Umbilical cord (tissue), 1 donor: ENCODE data around the gene NRDC. TPM values are rescaled to one million over a fixed set of nuclear protein-coding genes. Genes with fewer than 3 reads are reported as not detected.

ENCODE experiments used
- total RNA-seq: library from RNA; depleted of rRNA; stranded (reverse); fragments of >200 nt; gene quantifications from one replicate; pipeline ENCODE4 v1.2.3, GENCODE V29; 2014; ENCODE audit warnings: low replicate concordance; ENCODE audit not compliant: insufficient read depth

The NRDC gene
- total RNA-seq, 1 donor from 2014 or later = 109 TPM

Other genes with a start within 250 kb of the NRDC start
- 2.4 TPM for gene RAB3B, start 112.0 kb upstream of the NRDC start, total RNA-seq
- 10.4 TPM for gene KTI12, start 155.1 kb upstream of the NRDC start, total RNA-seq
- 16.6 TPM for gene TXNDC12, start 176.5 kb upstream of the NRDC start, total RNA-seq
- 46.5 TPM for gene BTF3L4, start 177.6 kb upstream of the NRDC start, total RNA-seq